Hepatocyte (in vitro differentiated cells): Measurements from ENCODE around the gene HEXD. TPM values are rescaled to one million over a fixed set of nuclear protein-coding genes. Genes with fewer than 3 reads are reported as not detected.
A peak's percentile ranks its signal among the peaks of the same experiment; 100 is the strongest.

ENCODE experiments used
- DNase-seq: peaks from one replicate; pipeline ENCODE4 v3.0.0-alpha.2; 2016; ENCODE audit warnings: low spot score
- H2AFZ ChIP-seq: fragments of 200-600 bp; sonication (generic); 2 replicates; pipeline ENCODE4 v1.6.0; 2016; ENCODE audit warnings: antibody characterized with exemption, mild to moderate bottlenecking
- H3K27ac ChIP-seq: fragments of 200-600 bp; sonication (generic); 2 replicates; pipeline ENCODE4 v1.5.1; 2016; ENCODE audit warnings: mild to moderate bottlenecking
- H3K27me3 ChIP-seq: fragments of 200-600 bp; sonication (generic); 2 replicates; pipeline ENCODE4 v1.6.1; 2016
- H3K36me3 ChIP-seq: fragments of 200-600 bp; sonication (generic); replicated peaks from 2 replicates; pipeline ENCODE4 v1.5.1; 2016; ENCODE audit warnings: low read depth; ENCODE audit not compliant: insufficient read depth
- H3K4me1 ChIP-seq: fragments of 200-600 bp; sonication (generic); 2 replicates; pipeline ENCODE4 v1.5.1; 2016; ENCODE audit warnings: mild to moderate bottlenecking, moderate library complexity; ENCODE audit not compliant: insufficient read depth
- H3K4me2 ChIP-seq: fragments of 200-600 bp; sonication (generic); 2 replicates; pipeline ENCODE4 v1.6.0; 2016
- H3K4me3 ChIP-seq: fragments of 200-600 bp; sonication (generic); 2 replicates; pipeline ENCODE4 v1.5.1; 2016; ENCODE audit warnings: mild to moderate bottlenecking
- H3K79me2 ChIP-seq: fragments of 200-600 bp; sonication (generic); 2 replicates; pipeline ENCODE4 v1.6.0; 2017; ENCODE audit warnings: mild to moderate bottlenecking
- H3K9me2 ChIP-seq: fragments of 200-600 bp; sonication (generic); replicated peaks from 2 replicates; pipeline ENCODE4 v1.6.0; 2017; ENCODE audit warnings: mild to moderate bottlenecking; ENCODE audit not compliant: insufficient read depth
- H3K9me3 ChIP-seq: fragments of 200-600 bp; sonication (generic); 2 replicates; pipeline ENCODE4 v1.5.1; 2016; ENCODE audit warnings: low read depth, mild to moderate bottlenecking
- H4K20me1 ChIP-seq: fragments of 200-600 bp; sonication (generic); 2 replicates; pipeline ENCODE4 v1.6.0; 2016; ENCODE audit warnings: mild to moderate bottlenecking; ENCODE audit not compliant: insufficient read depth, poor library complexity, severe bottlenecking
- CTCF ChIP-seq: fragments of 200-600 bp; sonication (generic); IDR thresholded peaks from 2 replicates; pipeline ENCODE4 v1.5.1; 2016; ENCODE audit warnings: antibody characterized with exemption, mild to moderate bottlenecking; ENCODE audit not compliant: poor library complexity
- EZH2 ChIP-seq: fragments of 200-600 bp; sonication (generic); IDR thresholded peaks from 2 replicates; pipeline ENCODE4 v1.6.1; 2016; ENCODE audit warnings: antibody characterized with exemption, mild to moderate bottlenecking, borderline replicate concordance
- EZH2phosphoT487 ChIP-seq: fragments of 200-600 bp; sonication (generic); IDR thresholded peaks from one replicate; pipeline ENCODE4 v1.6.1; 2018; ENCODE audit warnings: antibody characterized with exemption, mild to moderate bottlenecking, low read depth, moderate library complexity; ENCODE audit not compliant: unreplicated experiment, severe bottlenecking
- WGBS: methylation state at CpG from one replicate; pipeline ENCODE4 v1.1.6; 2016; ENCODE audit warnings: low lambda C conversion rate; ENCODE audit errors: missing lambda C conversion rate; 5-methylcytosine and 5-hydroxymethylcytosine counted together
- polyA plus RNA-seq: library from polyadenylated mRNA; unstranded; fragments of >200 nt; fragmentation: Nextera tagmentation; extraction: Ambion mirVana; gene quantifications from 2 replicates; pipeline ENCODE4 v1.2.1, GENCODE V29; 2016
- total RNA-seq: library from RNA; depleted of rRNA; stranded (reverse); fragments of >200 nt; gene quantifications from 2 replicates; pipeline ENCODE4 v1.2.3, GENCODE V29; 2014

The HEXD gene
- total and polyA plus RNA-seq, 2 experiments from 2014 or later, result 32.6 to 46.0 TPM

DNA sequence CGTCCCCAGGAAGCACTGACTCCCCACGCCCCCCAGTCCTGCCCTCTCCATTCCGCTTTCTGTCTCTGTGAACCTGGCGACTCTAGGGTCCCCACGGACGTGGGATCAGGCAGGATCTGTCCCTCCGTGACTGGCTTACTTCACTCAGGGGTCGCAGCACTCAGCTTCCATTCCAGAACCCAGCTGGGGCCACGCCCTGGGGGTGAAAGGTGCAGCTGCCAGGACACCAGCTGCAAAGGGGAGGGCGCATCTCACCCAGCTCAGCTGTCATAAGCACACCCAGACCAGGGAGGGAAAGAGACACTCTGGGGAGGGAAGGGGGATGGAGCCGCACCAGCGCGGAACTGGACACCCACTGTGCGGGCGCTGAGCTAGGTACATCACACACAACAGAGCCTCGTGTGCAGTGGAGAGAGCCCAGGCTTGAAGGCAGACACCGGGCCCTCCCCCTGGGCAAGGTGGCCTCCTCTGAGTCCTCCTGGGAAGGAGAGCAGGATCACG lies 18.5 kb upstream of the HEXD start:
- H3K36me3 ChIP-seq, result no peaks in the 10 kb centered on the region
- no peaks in the 10 kb centered on the region for H3K9me2 ChIP-seq
- H3K79me2 ChIP-seq, result no peaks in the 10 kb centered on the region
- DNase-seq, result no peak
- no peak overlapping the region for H3K4me3 ChIP-seq
- 84% methylated on average over 18 of the region's 18 CpGs for WGBS
- TF ChIP-seq CTCF (no peak), EZH2 (no peak), EZH2phosphoT487 (no peak)
- H3K4me1 ChIP-seq, result peaks cover 16% of the 10 kb centered on the region
- no peaks in the 10 kb centered on the region for H3K27me3 ChIP-seq
- H2AFZ ChIP-seq, result no peak overlapping the region
- H4K20me1 ChIP-seq, result no peaks in the 10 kb centered on the region
- H3K4me2 ChIP-seq, result peak overlapping the region; percentile 59
- H3K27ac ChIP-seq, result peak overlapping the region; percentile 87
- no peaks in the 10 kb centered on the region for H3K9me3 ChIP-seq

GRCh38 chr17:82400206-82400605 lies 17.9 kb upstream of the HEXD start:
- H2AFZ ChIP-seq, result no peak overlapping the region
- WGBS, result 79% methylated on average over 6 of the region's 7 CpGs
- H3K27me3 ChIP-seq, result no peaks in the 10 kb centered on the region
- peaks cover 16% of the 10 kb centered on the region for H3K4me1 ChIP-seq
- no peaks in the 10 kb centered on the region for H4K20me1 ChIP-seq
- no peak overlapping the region for H3K4me2 ChIP-seq
- H3K4me3 ChIP-seq, result no peak overlapping the region
- peak overlapping the region; percentile 87 for H3K27ac ChIP-seq
- no peaks in the 10 kb centered on the region for H3K9me3 ChIP-seq
- no peaks in the 10 kb centered on the region for H3K36me3 ChIP-seq
- no peaks in the 10 kb centered on the region for H3K9me2 ChIP-seq
- TF ChIP-seq EZH2phosphoT487 (no peak), EZH2 (no peak), CTCF (no peak)
- no peaks in the 10 kb centered on the region for H3K79me2 ChIP-seq
- no peak for DNase-seq

- Histone ChIP-seq H3K27me3 (no peaks in the 10 kb centered on the region), H4K20me1 (no peaks in the 10 kb centered on the region), H3K4me1 (peaks cover 16% of the 10 kb centered on the region), H3K36me3 (no peaks in the 10 kb centered on the region), H3K9me2 (no peaks in the 10 kb centered on the region), H2AFZ (no peak overlapping the region), H3K4me3 (no peak overlapping the region), H3K9me3 (no peaks in the 10 kb centered on the region), H3K79me2 (no peaks in the 10 kb centered on the region), H3K27ac (peak overlapping the region; percentile 57), H3K4me2 (no peak overlapping the region)
- WGBS, result 94% methylated on average over 19 of the region's 19 CpGs
- DNase-seq, result no peak
- no peak for TF ChIP-seq CTCF
- no peak for TF ChIP-seq EZH2
- no peak for TF ChIP-seq EZH2phosphoT487
Observed at GRCh38 chr17:82400830-82401229, 17.3 kb upstream of the HEXD start.

- no peak overlapping the region for H2AFZ ChIP-seq
- H3K4me3 ChIP-seq, result no peak overlapping the region
- H3K27ac ChIP-seq, result no peak overlapping the region
- peaks cover 16% of the 10 kb centered on the region for H3K4me1 ChIP-seq
- H3K9me2 ChIP-seq, result no peaks in the 10 kb centered on the region
- H3K9me3 ChIP-seq, result no peaks in the 10 kb centered on the region
- H3K79me2 ChIP-seq, result no peaks in the 10 kb centered on the region
- H4K20me1 ChIP-seq, result no peaks in the 10 kb centered on the region
- no peak overlapping the region for H3K4me2 ChIP-seq
- no peak for TF ChIP-seq EZH2phosphoT487
- no peak for TF ChIP-seq CTCF
- TF ChIP-seq EZH2, result no peak
- DNase-seq, result no peak
- no peaks in the 10 kb centered on the region for H3K27me3 ChIP-seq
- 89% methylated on average over 7 of the region's 7 CpGs for WGBS
- no peaks in the 10 kb centered on the region for H3K36me3 ChIP-seq
Observed at GRCh38 chr17:82402865-82403264, 15.3 kb upstream of the HEXD start.
